ENCODE data around the gene GPR89B.
A peak's percentile ranks its signal among the peaks of the same experiment; 100 is the strongest.
"Not testable (repeated sequence)": the region's sequence is repeated elsewhere in the genome, so short reads cannot be mapped to it uniquely, and the experiment has no call there.

The GPR89B gene
- 9.1 to 17.6 (median 14.3) reads per million in 4 experiments for total RNA-seq

DNA sequence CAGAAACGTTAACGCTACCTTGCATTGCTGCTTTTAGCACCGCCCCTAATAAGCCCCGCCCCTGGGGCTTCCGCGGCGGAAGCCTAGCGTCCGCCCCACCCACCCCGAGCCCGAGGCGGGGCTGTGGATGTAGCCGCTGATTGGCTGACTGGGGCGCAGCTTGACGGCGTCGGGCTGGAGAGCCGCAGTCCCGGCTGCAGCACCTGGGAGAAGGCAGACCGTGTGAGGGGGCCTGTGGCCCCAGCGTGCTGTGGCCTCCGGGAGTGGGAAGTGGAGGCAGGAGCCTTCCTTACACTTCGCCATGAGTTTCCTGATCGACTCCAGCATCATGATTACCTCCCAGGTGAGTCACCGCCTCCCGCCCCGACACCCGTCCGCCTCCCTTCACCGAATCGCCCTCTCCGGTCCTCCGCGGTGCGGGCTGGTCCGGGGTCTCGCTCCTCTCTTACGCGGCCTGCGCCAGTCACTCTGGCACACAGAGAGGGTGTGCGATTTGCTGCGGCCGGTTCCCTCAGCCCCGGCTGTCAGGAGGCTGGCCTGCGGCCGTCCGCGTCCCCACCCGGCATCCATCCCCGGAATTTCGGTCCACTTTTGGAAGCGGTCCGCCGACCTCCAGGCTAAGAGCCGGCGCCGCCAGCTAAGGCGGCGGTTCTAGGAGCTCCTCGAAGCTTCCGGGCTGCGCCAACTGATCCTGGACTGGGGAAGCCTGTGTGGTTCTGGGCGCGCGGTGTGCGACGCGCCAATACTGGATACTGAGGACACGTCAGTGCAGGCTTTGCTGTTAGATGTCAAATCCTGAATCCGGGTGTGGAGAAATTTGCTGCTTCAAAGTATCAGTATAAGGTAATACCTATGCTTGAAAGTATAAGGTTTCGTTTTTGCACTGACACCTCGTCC, at the start of gene GPR89B:
TSS of gene GPR89B (plus strand) at position 185 of the 897 bp plus-strand sequence. CDS start at position 302, 117 bp downstream.
- peak; percentile 88 for DNase-seq

DNA sequence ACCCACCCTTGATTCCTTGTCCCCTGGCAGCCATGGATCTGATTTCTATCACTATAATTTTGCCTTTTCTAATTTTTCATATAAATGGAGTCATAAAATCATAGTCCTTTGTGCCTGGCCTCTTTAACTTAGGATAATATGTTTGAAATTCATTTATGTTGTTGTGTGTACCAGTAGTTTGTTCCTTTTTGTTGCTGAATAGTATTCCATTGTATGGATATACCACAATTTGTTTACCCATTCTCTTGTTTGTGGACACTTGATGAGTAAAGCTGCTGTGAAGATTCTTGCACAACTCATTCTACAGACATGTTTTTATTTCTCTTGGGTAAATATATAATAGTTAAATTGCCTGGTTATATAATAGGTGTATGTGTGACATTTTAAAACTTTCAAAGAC, 48.3 kb upstream of the GPR89B start:
- no peak for DNase-seq

DNA sequence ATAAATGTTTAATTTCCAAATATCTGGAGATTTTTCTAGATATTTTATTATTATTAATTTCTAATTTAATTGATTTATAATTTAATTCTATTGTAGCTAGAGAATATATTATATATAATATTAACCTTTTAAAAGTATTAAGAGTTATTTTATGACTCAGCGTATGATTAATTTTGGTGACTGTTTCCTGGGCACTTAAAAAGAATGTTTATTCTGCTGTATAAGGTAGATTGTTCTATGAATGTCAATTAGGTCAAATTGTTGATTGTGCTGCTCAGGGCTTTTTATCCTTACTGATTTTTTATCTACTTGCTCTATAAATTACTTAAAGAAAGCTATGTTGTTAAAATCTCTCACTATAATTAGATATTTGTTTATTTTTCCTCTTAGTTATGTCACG, 45.7 kb upstream of the GPR89B start:
- no peak for DNase-seq

GRCh38 chr1:147890177-147890790, 37.9 kb upstream of the GPR89B start:
- DNase-seq: peak; percentile 2

GRCh38 chr1:147891088-147891487, 37.1 kb upstream of the GPR89B start:
- no peak for DNase-seq

- no peak for DNase-seq
Measured at GRCh38 chr1:147892216-147892615, 36.0 kb upstream of the GPR89B start.

DNA sequence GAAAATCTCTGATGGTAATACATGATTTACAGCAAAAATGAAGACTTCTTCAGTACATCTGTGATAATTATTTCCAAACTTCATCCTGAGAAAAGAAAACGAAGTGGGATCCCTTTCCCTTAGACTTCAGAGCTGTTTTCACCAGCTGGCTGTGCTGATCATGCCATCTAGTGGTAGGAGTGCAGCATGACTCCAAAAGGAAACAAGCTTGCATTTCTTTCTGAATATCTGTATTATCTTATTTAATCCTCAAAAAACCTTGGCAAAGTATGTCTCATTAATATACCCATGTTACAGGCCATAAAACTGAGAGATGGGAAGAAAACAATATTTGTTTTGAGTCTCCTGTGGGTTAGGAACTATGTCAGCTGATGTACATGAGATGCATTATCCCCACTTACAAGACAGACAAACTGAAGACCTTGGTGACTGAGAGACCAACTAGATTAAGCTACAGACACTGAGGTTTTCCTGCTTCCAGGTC, 35.4 kb upstream of the GPR89B start:
- DNase-seq: no peak

DNA sequence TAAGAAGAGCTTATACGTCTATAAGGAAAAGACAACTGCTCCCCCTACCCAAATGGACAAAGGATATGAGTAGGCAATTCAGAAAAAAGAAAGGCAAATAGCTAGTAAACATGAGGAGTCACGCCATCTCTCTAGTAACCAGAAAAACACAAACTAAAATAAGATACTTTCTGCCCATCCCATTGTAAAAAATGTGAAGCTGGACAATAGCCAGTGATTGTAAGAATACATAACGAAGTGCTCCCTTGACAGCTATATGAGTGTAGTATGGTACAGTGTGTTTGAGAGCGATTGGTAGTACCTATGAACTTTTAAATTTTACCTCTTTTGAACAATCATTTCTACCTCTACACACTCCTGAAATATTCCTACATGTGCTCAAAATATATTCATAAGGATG, 33.1 kb upstream of the GPR89B start:
- no peak for DNase-seq

DNA sequence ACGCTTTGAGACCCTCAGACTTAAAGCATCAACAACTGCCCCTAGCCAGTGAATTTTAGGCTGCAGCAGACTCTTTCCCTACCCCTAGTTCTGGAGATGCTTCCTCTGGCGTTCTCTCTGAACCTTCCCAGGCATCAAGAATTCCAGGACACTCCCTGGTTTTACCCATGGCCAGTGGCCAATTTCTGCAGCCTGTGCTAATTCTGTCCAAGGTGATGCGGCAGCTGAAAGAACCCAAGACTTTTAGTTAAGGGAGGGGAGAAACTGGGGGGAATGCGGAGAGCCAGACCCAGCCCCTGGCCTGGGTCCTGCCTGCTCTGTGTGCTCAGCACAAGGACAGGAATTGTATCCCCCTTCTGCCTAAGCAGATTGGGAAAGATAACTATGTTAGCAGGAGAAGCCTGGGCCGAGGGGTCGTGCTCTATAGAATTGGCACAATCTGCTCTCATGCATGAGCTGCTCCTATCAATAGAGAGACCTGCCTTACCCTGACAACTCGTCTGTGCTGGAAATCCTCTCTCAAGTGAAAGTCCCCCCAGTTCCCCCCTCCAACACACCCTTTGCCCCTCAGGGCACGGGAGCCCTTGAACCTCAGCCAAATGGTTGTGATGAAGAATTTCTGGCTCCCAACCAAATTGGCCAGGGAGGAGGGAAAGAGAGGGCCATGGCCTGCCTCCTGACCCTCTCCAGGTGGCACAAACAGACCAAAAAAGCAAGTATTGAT, 31.0 kb upstream of the GPR89B start:
- DNase-seq: no peak

- no peak for DNase-seq
Measured at GRCh38 chr1:147897789-147898188, 30.4 kb upstream of the GPR89B start.

GRCh38 chr1:147902253-147902845, 25.9 kb upstream of the GPR89B start, which contains the start of gene GJA8:
TSS of gene GJA8 (plus strand) at chr1:147902795. CDS start at chr1:147907956, 5,161 bp downstream.
- no peak for DNase-seq

- DNase-seq: no peak
Measured at GRCh38 chr1:147904726-147905125, 23.5 kb upstream of the GPR89B start.

GRCh38 chr1:147907786-147908509, 20.3 kb upstream of the GPR89B start:
- no peak for DNase-seq

GRCh38 chr1:147912553-147912952, 15.7 kb upstream of the GPR89B start:
- DNase-seq: no peak

DNA sequence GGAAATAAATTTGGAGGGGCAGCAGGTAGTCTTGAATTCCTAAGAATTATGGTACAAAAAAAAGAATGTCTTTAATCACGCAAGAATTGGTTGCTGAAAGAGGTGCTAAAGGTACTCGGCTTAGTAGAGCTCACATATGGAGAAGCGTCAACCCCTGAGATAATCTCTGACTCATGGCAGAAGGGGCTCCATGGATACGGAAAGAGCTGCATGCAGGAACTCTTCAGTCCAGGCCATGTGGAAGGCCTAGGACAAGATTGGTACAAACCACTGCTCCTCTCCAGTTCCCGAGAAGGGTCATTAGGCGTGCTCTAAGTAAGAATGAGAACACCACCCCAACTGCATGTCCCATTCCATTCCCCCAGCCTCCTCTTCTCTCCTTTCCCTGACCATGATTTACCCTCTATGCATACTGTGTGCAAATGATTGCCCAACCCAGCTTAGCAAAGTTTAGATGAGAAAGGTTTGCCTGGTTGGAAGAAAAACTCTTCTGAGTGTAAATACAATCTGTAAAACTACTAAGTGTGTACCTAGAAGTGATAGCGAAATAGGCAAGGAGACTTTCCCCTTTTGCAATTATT, 14.8 kb upstream of the GPR89B start:
- no peak for DNase-seq

DNA sequence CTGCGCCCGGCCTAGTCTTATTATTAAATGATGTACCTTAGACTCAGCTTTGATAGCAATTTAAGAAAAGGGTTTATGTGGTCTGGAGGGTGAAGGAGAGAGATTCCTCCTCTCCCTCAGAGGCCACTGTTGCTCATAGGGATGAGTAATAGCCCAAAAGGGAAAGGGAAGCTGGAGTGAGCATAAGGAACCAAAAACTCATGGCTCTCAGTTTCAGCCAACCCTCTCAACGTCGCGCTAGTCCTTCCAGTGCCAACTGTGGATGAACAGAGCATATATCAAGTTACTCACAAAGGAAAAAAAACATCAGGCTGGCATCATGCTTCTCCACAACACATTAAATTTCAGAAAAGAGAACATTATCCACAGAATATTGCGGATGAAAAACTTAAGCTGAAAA, 8.3 kb upstream of the GPR89B start:
- DNase-seq: no peak

- no peak for DNase-seq
Measured at GRCh38 chr1:147924813-147925212, 3.4 kb upstream of the GPR89B start.

DNA sequence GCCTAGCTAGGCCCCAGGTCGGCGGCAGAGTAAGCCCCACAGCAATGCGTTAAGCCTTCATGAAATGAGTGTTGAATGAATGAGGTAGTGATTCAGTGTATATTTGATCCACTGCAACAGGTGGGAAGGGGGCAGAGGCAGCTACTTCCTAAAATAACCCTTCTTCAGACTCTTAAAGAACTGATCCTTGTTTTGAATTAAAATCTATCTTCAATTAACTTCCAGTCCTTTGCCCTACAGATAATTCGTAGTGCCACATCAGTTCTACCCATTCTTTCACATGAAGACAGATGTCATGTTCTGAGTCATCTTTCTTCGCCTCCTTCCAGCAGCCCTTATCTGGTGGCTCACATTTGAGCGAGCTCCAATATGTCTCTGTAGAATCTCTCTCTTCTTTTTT, 1.0 kb upstream of the GPR89B start:
- DNase-seq: not testable (repeated sequence)

DNA sequence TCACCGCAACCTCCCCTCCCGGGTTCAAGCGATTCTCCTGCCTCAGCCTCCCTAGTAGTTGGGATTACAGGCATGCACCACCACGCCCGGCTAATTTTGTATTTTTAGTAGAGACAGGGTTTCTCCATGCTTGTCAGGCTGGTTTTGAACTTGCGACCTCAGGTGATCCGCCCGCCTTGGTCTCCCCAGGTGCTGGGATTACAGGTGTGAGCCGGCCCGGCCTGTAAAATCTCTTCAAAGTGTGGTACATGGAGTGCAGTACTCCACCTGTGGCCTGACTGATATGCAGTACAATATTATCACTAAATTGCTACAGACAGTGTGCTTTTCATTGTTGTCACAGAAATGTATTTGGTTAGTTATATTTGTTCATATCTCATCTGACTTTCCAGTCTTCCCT, 531 bp upstream of the GPR89B start:
- DNase-seq: not testable (repeated sequence)

DNA sequence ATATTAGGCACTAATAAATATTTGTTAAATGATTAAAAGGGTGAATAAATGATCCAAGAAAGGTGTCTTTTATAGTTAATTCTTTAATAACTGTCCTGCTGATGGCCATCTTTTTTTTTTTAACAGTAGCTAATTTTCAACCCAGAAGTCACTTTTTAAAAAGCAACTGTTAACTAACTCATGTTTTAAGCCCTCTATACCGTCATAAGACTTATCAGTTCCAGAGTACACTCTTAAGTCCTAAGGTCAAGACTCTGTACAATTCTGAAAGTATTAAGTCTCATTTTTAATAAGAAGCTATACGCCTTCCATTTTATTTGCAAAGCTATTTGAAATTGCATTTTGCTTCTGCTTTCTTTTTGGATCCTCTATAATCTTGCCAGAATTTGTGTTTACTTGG, 2.9 kb downstream of the GPR89B start:
- not testable (repeated sequence) for DNase-seq

GRCh38 chr1:147935296-147935695, 7.1 kb downstream of the GPR89B start:
- DNase-seq: not testable (repeated sequence)

GRCh38 chr1:147940456-147940855, 12.2 kb downstream of the GPR89B start:
- DNase-seq: not testable (repeated sequence)

All from effector CD8-positive, alpha-beta T cell (primary cell).